GM21825 (cell line): ENCODE measurements around the gene MAP10.

Source experiments
- ATAC-seq: cut with Tn5 transposase; IDR thresholded peaks from one replicate; pipeline ENCODE4 v1.9.1; 2021; ENCODE audit warnings: mild to moderate bottlenecking, moderate library complexity; ENCODE audit not compliant: unreplicated experiment

Gene MAP10

DNA sequence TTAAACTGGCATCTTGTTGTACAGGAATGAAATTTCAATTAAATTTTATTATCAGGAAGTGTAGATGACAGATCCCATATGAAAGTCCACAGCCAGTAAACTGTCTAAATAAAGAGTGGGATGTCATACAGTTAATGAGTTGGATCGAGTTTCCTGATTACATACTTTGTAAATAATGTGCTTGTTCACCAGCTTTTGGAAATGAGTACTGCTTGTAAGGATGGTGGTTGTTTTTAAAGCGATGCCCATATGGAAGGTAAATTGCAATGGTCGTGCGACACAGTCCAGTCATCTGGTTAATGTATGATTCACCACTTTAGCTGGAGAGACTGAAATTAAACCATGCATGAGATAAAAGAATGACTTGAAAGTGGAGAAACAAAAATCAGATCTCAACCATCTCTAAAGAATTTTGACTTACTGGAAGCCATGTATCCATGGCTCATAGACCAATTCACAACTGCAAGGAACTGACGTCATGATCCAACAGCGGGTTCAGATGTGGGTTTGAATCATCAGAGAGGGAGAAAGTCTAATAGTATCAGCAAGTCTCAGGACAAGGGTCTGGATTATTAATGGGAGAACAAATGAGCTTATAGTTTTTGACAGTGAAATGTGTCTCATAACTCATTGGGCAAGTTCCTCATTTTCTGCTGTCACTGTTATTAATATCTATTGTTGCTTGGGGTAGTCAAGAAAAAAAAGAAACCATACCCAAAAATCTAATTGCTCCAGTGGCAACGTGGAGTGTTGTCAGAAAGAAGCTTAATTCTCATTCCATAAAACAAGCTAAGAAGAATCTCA, 49.0 kb downstream of the MAP10 start:
- ATAC-seq: no peak

DNA sequence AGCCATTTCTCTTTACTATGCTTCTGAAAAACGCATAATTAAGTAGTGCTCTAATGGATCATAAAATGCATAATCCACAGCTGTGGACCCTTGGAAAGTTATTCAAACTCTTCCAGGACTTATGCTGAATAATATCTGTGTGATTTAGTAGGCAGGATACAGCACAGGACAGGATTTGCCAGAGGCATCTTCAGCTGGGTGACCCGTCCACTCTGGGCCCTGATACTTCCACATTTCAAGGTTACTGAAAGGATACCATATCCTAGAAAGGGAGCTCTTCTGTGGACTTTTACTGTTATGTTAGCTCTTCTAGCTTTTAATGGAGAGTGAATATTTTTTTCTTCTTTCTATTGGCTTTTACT, 49.6 kb downstream of the MAP10 start:
- ATAC-seq: no peak

GRCh38 chr1:232856541-232856940, 51.3 kb downstream of the MAP10 start:
- no peak for ATAC-seq
